HG03135 (cell line): ENCODE data around the gene NPW.
A peak's percentile ranks its signal among the peaks of the same experiment; 100 is the strongest.
"Not testable (repeated sequence)": the region's sequence is repeated elsewhere in the genome, so short reads cannot be mapped to it uniquely, and the experiment has no call there.

Experiments used
- ATAC-seq: cut with Tn5 transposase; IDR thresholded peaks from one replicate; pipeline ENCODE4 v1.9.1; 2021; ENCODE audit warnings: mild to moderate bottlenecking, moderate library complexity; ENCODE audit not compliant: unreplicated experiment

The NPW gene

DNA sequence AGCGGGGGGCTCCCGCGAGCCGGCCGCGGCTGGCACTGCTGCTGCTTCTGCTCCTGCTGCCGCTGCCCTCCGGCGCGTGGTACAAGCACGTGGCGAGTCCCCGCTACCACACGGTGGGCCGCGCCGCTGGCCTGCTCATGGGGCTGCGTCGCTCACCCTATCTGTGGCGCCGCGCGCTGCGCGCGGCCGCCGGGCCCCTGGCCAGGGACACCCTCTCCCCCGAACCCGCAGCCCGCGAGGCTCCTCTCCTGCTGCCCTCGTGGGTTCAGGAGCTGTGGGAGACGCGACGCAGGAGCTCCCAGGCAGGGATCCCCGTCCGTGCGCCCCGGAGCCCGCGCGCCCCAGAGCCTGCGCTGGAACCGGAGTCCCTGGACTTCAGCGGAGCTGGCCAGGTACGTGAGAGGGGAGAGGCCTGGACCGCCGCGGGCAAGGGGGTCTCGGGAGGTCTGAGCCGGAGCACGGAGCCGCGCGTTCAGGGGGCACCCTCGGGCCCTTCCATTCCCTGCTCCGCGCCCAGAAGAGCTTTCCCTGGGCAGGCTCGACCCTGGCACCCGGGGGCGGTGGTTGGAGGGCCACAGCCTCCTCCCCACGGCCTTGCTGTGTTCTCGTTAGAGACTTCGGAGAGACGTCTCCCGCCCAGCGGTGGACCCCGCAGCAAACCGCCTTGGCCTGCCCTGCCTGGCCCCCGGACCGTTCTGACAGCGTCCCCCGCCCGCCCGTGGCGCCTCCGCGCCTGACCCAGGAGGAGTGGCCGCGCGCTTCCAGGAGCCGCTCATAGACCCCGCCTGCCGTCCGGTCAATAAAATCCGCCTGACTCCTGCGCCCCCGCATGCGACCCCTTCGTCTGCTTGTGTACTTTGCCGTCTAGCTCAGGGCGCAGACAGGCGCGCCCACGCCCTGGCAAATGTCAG, 591 bp downstream of the NPW start:
- ATAC-seq = no peak

DNA sequence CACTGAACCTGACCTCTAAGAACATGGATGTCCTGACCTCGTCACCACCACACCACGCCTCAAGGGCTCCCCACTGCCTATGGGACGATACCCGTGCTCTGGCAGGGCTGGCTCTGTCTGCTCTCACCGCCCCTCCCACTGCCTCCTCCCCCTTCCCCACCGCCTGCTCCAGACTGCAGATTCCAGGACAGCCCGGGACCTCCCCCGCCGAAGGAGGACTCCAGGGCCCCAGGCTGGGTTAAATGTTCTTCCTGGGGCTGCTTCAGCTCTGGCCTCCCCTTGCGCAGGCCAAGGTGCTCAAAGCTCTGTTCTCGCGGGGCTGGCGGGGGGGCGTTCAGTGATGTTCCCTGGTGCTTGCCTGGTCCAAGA, 3.1 kb downstream of the NPW start:
- no peak for ATAC-seq

DNA sequence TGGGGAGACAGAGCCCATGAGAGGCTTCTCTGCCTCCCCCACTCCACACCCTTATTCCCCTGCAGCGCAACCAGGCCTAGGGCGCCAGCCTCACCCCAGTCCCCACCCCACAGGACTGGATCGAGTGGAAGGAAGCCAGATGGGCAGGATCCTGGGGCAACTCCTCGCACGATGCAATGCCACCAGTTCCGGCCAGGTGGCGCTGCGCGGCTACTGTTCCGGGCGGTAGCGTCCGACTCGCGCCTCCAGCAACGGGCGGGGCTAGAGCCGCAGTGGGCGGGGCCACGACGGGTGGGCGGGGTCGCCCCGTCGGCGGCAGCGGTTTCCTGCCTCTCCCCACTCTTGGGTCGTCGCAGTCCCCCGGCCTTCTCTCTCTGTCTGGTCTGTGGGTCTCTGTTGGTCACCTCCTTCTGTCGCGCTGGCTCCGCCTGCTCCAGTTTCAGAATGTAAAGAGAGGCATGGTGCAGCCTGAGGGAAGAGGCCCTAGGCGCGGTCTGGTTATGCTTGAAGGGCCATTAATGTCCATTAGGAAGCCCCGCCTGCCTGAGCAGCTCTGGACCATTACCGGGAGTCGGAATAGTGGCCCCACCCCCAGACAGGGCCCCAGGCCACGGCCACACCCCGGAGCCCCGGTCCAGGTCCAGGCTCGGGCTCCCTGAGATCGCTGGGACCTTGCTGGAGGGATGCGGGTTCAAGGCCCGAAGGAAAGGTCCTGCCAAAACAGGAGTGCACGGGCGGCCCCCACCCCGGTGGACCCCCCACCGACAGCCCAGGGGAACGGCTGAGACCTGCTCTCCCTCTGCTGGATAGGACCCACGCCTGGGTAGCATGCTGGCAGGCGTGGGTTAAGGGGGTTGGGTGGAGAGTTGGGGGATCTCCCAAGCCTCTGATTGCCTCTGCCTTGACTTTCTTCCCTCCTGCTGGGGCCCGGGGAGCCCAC, 3.8 kb downstream of the NPW start:
- ATAC-seq = peak; percentile 66

DNA sequence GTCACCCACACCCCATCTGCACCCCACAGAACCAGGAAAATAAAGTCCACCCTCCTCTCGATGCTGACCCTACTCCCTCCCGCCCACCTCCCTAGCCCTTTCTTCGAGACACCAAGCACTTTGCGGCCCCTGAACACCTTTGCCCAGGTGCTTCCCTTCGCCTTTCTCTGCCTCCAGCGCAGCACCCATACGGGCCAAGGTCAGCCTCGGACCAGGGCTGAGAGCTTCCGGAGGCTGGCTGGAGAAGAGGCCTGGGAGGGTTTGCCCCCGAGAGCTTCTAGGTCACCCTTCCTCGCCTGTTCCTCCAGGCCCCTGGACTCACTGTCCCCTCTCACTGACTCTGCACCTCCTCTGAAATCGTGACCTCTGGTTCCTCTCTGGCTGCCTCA, 4.4 kb downstream of the NPW start:
- no peak for ATAC-seq

DNA sequence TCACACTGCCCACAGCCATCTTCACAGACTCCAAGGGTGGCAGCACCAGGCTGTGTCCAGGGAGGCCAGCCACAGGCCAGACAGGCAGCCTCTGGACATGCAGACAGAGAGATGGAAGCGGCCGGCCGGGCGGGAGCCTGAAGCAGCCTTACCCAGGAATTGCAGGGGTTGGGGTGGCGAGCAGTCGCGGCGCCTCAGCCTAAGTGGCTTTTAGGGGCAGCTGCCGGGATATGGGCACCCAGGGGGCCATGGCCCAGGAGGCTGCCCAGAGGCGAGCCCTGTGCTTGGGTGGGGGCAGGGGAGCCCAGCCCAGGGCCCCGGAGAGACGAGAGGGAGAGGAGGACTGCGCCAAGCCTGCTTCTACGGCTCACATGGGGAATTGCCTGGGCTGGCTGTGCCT, 5.7 kb downstream of the NPW start:
- no peak for ATAC-seq

DNA sequence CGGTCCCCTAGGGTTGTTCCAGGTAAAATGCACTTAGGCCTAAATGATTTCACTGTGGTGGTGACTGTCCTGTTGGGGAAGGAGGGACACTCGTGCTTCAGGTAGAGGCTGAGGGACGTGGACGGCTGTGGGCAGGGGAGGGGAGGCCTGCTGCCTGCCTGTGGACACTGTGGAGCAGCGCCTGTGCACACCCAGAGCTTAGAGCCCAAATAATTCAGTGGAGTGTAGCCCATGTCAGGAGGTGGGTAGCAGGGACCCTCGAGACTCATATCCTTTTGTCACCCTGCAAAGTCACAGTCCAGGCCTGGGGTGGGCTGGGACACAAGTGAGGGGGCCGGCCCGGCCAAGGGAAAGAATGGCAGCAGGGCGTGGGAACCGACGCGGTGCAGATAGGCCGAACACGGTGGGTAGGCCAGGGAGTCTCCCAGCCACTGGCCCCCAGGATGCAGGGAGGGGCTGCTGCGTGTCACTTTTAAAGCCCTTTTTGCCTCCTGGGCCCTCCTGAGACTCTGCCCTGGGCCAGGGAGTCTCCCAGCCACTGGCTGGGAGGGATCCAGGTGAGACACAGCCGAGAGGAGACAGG, 6.4 kb downstream of the NPW start:
- no peak for ATAC-seq

DNA sequence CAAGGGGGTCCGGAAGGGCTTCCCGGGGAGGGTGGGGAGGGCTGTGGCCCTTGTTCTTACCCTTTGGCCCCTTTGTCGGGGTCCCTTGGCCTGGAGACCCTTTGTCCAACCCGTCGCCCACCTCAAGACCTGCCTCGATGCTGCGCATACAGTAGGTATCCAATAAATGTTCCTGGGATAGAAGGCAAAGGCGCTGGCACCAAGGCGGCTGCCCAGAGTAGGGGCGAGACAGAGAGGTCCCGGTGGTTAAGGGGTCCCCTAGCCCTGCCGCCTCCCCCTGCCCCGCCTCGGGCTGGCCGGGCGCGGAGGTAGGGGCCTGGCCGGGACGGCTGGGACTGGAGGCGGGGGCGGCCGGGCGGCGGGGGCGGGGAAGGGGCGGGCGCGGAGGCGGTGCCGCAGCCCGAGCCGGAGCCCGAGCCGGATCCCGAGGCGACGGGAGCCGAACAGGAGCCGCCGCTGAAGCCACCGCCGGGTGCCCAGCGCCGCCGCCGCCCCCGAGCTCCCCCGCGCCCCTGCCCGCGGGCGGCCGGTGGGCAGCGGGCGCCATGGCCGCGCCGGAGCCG, 7.0 kb downstream of the NPW start, which contains the start of gene NHERF2:
TSS of gene NHERF2 (plus strand) at position 442 of the 563 bp plus-strand sequence. CDS start at position 546, 104 bp downstream.
- ATAC-seq = no peak

DNA sequence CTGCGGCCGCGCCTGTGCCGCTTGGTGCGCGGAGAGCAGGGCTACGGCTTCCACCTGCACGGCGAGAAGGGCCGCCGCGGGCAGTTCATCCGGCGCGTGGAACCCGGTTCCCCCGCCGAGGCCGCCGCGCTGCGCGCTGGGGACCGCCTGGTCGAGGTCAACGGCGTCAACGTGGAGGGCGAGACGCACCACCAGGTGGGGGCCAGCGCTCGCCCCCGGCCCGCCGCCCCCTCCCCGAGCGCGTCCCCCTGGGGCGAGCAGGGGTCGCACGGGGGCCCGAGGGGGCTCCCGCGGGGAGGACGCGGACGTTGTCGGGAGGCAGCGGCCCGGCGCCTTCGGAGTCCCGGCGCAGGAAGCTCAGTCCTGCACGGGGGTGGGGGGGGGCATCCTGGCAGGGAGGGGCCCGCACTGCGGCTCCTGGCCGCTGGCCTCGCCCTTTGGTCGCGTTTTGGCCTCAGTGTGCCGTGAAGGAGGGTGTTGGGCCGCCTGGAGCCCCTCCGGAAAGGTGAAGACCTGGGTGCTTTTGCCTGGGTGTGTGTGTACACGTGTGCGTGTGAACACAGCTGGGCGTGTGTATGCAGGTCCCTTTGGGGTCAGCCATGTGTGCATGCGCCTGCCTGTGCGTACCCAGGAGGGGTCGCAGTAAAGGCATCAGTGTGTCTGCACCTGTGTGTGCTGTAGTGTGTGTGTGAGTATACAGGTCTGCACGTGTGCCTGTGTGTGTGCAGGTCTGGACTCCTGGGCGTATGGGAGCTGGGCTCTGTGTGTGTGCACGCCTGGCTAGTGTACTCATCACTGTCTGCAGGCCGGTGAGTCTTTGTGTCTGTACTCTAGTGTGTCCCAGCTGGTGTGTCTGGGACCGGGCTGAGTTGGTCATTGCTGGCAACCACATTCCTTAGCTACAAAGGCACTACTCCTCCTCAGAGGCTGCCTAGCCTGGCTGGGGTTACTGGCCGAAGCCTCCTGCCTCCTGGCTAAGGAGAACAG, 7.7 kb downstream of the NPW start:
- no peak for ATAC-seq

DNA sequence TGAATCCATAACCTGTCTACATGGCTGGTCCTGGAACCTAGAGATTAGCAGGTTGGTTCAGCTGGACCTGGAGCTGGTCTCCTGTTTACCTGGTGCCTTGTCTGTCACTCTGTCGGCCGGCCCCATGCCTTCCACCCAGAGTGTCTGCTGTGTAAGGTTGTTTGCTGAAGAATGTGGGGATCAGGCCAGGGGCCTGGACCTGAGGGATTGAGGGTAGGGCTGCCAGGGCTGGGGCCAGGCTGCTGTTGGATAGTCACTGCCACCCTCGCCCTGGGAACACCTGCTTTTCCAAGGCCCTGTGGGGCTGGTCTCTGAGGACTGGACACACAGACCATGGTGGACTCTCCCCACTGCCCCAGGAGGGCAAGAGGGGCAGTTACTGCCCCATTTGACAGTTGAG, 8.6 kb downstream of the NPW start:
- no peak for ATAC-seq

DNA sequence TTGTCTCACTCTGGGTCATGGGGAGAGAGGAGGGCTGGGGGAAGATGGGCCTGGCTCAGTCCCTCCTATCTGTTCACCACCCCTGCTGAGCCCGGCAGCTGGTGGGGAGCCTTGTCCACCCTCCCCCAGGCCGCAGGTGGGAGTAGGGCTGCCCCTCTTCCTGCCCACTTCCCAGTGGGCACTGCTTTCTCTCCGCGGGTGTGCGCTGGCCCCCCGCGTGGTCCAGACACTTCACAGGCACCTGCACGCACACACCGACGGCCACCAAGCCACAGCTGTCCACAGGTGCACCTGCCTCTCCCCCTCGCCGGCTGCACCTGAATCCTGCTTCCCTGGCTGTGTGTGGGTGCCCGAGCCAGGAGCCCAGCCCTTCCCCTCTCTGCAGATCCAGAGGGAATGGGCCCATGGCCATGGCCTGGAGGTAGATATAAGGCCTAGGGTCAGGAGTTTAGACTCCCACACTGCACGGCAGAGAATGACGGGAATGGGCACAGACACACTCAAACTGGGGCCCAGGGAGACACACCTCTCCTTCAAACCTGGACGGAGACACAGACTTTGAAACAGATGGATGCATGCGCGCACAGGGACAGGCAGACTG, 9.1 kb downstream of the NPW start:
- no peak for ATAC-seq

DNA sequence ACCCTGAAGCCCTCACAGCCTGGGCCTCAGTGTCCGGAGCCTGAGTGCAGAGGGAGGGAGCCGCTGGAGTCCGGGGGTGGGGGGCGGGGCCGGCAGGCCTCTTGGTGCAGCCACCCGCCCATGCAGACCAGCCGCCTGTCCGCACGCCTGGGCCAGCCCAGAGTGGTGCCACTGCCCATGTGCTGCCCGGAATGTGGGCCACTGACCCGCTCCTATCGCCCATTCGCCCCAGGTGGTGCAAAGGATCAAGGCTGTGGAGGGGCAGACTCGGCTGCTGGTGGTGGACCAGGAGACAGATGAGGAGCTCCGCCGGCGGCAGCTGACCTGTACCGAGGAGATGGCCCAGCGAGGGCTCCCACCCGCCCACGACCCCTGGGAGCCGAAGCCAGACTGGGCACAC, 9.8 kb downstream of the NPW start:
- ATAC-seq = no peak

DNA sequence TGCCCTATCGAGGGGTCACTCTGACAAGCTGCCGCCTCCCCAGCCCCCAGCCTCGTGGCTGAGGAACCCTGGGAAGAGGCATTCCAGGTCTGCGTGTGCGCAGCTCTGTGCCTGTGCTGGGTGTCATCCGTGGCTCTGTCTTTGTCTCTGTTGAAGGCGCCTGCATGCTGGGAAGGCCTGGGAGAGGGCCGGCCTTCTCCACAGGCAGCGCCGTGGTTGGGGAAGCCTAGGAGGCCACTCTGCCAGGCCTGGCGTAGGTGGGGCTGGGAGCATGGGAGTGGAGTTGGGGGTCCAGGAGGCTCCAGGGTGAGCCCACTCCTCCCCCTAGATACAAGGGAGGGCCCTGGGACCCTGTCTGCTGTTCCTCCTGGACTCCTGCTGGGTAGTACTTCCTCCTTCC, 10.5 kb downstream of the NPW start:
- no peak for ATAC-seq

DNA sequence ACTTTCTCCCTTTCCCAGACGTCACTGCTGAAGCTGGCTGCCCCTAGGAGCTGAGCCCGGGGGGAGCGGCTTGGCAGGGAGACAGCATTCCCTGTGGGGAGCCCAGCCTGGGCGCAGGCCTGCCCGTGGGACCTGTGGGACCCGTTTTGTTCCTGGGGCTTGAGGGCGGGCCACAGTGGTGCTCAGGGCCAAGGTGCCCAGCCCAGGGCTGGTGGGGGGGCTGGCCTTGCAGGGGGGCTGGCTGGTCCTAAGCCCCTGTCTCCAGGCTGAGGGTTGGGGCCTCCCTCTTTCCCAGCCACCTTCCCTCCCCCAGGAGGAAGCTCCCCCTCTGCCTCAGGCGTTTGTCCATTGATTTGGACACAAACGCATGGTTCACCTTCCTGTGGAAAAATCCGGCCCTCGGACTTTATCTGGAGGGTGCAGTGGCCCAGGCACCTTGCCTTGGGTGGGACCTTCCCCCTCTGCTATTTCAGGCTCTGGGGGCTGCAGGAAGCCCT, 11.5 kb downstream of the NPW start:
- ATAC-seq = no peak

DNA sequence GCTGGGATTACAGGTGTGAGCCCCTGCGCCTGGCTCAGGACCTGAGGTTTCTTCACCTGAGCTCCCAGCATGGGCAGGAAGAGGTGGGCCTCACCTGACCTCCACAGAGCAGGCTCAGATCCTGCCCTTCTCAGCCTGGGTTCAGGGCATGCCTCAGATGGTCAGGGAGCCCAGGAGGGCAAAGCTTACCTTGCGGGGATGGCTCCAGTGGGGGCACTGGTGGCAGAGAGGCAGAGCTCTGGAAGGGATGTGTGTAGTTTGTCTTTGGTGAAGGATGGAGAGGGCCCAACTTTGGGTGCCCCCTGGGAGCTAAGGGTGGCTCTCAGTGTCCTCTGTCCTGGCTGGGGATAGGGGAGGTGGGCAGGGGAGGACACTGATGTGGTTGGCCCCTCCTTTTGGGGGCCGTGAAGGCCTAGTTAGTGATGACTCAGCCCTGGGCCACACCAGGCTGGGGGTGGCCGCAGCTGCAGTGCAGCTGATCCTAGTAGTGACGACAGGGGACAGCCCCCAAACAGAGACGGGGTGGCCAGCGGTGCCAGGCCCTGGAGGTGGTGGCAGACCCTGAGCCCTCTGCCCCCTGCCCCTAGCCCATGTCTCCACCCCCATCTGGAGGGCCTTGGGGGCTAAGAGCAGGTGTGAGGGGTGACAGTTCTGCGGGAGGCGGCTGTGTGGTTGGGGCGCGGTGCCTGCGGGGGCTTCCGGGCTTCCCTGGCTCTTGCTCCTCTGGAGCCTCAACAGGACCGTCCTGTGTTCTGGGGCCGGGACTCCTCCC, 12.9 kb downstream of the NPW start:
- no peak for ATAC-seq

DNA sequence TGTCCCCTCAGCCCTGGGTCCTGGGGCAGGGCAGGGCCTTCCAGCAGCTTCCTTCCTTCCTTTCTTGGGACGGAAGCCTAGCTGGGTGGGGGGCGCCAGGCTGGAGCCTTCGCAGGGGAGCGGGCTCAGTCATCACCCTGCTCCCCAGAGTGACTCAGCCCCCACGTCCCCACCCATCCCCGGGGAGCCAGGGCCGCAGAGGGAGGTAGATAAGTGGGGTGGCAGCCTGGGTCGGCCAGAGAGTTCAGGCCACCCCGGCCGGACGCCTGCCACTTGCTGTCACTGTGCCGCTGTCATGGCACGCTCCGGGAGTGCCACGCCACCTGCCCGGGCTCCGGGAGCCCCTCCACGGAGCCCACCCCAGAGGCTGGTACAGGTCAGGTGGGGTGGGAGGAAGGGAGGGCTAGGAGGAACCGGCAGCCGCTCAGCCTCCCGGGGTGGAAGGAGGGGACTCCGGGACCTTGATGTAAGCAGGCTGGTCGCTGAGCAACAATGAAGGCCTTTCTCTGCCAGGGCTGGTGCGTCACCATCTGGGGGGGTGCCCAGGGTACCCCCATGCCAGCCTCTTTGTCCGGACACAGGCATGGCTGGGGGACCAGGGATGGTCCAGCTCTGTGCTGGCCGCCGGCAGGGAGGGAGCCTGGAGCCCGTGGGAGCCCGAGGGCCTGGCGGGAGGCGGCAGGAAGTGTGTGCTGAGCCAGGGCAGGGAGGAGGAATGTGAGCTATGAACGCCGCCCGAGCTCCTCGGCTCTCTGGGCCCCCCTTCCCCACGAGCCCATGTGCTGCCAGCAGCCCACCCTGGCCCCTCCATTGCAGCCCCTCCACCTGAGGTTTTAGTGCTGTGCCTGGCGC, 13.7 kb downstream of the NPW start:
- ATAC-seq = no peak

DNA sequence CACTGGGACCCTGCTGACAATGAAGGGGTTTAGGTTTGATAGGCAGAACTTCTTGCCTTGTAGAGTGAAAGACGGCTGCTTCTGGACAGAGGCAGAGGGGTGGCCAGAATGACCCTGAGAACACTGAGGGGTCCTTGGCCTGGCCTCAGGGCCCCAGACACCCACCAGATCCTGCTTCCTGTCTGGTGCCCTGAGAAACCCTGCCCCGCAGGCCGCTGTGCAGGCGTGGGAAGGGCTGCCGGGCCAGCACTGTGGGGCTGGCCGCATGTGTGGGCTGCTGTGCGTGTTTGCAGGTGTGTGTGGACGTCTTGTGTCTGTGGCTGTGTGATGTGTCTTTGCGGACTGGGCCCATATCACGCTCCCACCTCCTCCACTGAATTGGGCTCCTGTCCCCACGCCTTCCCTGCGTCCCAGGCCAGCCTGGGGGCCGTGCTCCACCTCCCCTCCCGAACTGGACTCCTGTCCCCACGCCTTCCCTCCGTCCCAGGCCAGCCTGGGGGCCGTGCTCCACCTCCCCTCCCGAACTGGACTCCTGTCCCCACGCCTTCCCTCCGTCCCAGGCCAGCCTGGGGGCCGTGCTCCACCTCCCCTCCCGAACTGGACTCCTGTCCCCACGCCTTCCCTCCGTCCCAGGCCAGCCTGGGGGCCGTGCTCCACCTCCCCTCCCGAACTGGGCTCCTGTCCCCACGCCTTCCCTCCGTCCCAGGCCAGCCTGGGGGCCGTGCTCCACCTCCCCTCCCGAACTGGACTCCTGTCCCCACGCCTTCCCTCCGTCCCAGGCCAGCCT, 14.5 kb downstream of the NPW start:
- ATAC-seq = not testable (repeated sequence)
